CD4-positive, alpha-beta memory T cell (primary cell): ENCODE results near the gene SART1. TPM values are rescaled to one million over a fixed set of nuclear protein-coding genes. Genes with fewer than 3 reads are reported as not detected.

Experiments
- CTCF ChIA-PET: fragments of 350-600 bp; sonication (Branson Sonifier 250); formaldehyde crosslinking; loops from one replicate; lab custom pipeline; 2021; ENCODE audit warnings: inconsistent platforms; ENCODE audit not compliant: partially characterized antibody; lab: Charles Lee
- POLR2A ChIA-PET: fragments of 350-600 bp; sonication (Branson Sonifier 250); formaldehyde crosslinking; loops from one replicate; lab custom pipeline; 2021; ENCODE audit not compliant: partially characterized antibody; lab: Charles Lee
- DNase-seq, 5 donors: peaks; one replicate each; pipeline versions ENCODE4 v3.0.0 to v3.0.0-alpha.2; 2020 to 2022; ENCODE audit warnings: mixed read lengths in 1 of 5
- H3K27ac ChIP-seq: one replicate; pipeline ENCODE4 v1.7.0; 2013; ENCODE audit warnings: low read depth, low read length
- H3K27me3 ChIP-seq: 2 replicates; pipeline ENCODE4 v1.7.0; 2013; ENCODE audit warnings: mild to moderate bottlenecking, low read length, moderate library complexity; ENCODE audit not compliant: insufficient read depth
- H3K36me3 ChIP-seq: 2 replicates; pipeline ENCODE4 v1.7.0; 2013; ENCODE audit warnings: mild to moderate bottlenecking, low read length, moderate library complexity; ENCODE audit not compliant: insufficient read depth
- H3K4me1 ChIP-seq: 2 replicates; pipeline ENCODE4 v1.7.0; 2013; ENCODE audit warnings: mild to moderate bottlenecking, low read length, moderate library complexity; ENCODE audit not compliant: insufficient read depth
- H3K4me3 ChIP-seq, 2 donors: one replicate each; pipeline ENCODE4 v1.7.0; 2013; ENCODE audit warnings: low read length in 2 of 2, mild to moderate bottlenecking in 1 of 2
- H3K9me3 ChIP-seq, 2 donors: one replicate each; pipeline ENCODE4 v1.7.0; 2013; ENCODE audit warnings: low read length in 2 of 2, control low read depth in 1 of 2; ENCODE audit not compliant: control insufficient read depth in 1 of 2
- H3K27ac Mint-ChIP-seq, 7 donors: one replicate each; pipeline ENCODE4 v1.8.0; 2020 to 2021; ENCODE audit warnings: mixed read lengths in 7 of 7, mild to moderate bottlenecking in 6 of 7, inconsistent platforms in 3 of 7, moderate library complexity in 3 of 7
- H3K27me3 Mint-ChIP-seq, 2 donors: one replicate each; pipeline ENCODE4 v1.8.0; 2020 to 2021; ENCODE audit warnings: mixed read lengths in 2 of 2
- H3K36me3 Mint-ChIP-seq, 2 donors: one replicate each; pipeline ENCODE4 v1.8.0; 2020 to 2021; ENCODE audit warnings: mixed read lengths in 2 of 2, inconsistent platforms in 1 of 2, mild to moderate bottlenecking in 1 of 2
- H3K4me1 Mint-ChIP-seq, 4 donors: one replicate each; pipeline ENCODE4 v1.8.0; 2020 to 2021; ENCODE audit warnings: mixed read lengths in 4 of 4, mild to moderate bottlenecking in 1 of 4
- H3K4me3 Mint-ChIP-seq, 8 donors: one replicate each; pipeline ENCODE4 v1.8.0; 2020 to 2021; ENCODE audit warnings: mixed read lengths in 8 of 8, mild to moderate bottlenecking in 7 of 8, moderate library complexity in 6 of 8, inconsistent platforms in 3 of 8
- H3K9me3 Mint-ChIP-seq, 8 donors: one replicate each; pipeline ENCODE4 v1.8.0; 2020 to 2021; ENCODE audit warnings: mixed read lengths in 8 of 8, mild to moderate bottlenecking in 5 of 8, inconsistent platforms in 3 of 8, moderate library complexity in 1 of 8
- intact Hi-C: fragments of 100-400 bp; cut with micrococcal nuclease; formaldehyde crosslinking; loops from one replicate; pipeline ENCODE4 v1.15.1; 2023
- polyA plus RNA-seq, 2 donors: library from polyadenylated mRNA; unstranded; fragments of 300-500 nt; fragmentation: Illumina TruSeq; gene quantifications; one replicate each; pipeline ENCODE4 v1.2.3, GENCODE V29; 2021
- total RNA-seq, 2 experiments: library from RNA; stranded (reverse); gene quantifications; one replicate each; pipeline ENCODE4 v1.2.3, GENCODE V29; 2021

SART1 gene
- total and polyA plus RNA-seq, 4 experiments from 2014 or later = 11.5 to 90.6 (median 67.2) TPM

GRCh38 chr11:65920372-65920802 lies 41.1 kb upstream of the SART1 start:
- Histone ChIP-seq H3K4me3 (peak overlapping the region; percentile 76 to 89), H3K27me3 (no peaks in the 10 kb centered on the region), H3K4me1 (peaks cover 52% of the 10 kb centered on the region), H3K9me3 (no peaks in the 10 kb centered on the region), H3K27ac (peak overlapping the region; percentile 83), H3K36me3 (peaks cover 12% of the 10 kb centered on the region)
- CTCF ChIA-PET = interaction anchor here (2.5 to 3.5 kb wide), 2 partner anchors 32 to 36 kb away, joined by 9 to 18 read pairs; partner anchors contain the start of gene FIBP
- Mint-ChIP-seq H3K4me3 (peak overlapping the region; percentile 88 to 95 (median 92)), H3K4me1 (peaks cover 13 to 53% (median 30%) of the 10 kb centered on the region in 4 donors), H3K27ac (peak overlapping the region in 5 of 7 donors; percentile 60 to 94 (median 93)), H3K9me3 (peaks cover 0 to 4% (median 0%) of the 10 kb centered on the region in 8 donors), H3K27me3 (no peaks in the 10 kb centered on the region), H3K36me3 (peaks cover 15 to 31% of the 10 kb centered on the region in 2 donors)
- intact Hi-C loops = no loop called here
- POLR2A ChIA-PET = interaction anchor here (1.0 to 14.1 kb wide), 9 partner anchors 8 to 61 kb away, joined by 3 to 320 read pairs (median 20); partner anchors contain the start of genes CCDC85B, CFL1, FIBP and FOSL1
- no peak for DNase-seq

DNA sequence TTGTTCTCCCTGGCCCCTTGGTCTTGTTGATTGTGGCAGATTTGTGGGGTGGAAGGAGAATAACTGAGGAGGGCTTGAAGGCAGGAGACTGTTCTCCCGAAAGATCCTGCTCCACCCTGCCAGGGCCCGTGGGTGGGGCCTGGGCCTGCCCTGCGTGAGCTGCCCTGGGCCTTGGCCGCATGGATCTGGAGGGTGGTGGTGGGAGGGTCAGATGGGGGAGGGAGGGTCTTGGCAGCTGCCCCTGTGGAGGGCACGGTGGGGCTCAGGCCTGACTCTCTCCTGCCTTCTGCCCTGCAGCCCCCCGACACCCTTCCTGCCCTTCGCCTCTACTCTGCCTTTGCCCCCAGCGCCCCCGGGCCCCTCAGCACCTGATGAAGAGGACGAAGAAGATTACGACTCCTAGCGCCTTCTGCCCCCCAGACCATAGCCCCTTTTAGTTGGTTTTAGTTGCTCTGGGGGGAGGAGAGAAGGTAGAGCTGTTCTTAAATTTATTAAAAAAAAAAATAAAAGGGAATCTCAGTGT lies 40.4 kb upstream of the SART1 start:
- Histone ChIP-seq H3K9me3 (no peaks in the 10 kb centered on the region), H3K4me3 (peak overlapping the region in 1 of 2 donors; percentile 89), H3K4me1 (peaks cover 48% of the 10 kb centered on the region), H3K27ac (peak overlapping the region; percentile 83), H3K36me3 (peaks cover 12% of the 10 kb centered on the region), H3K27me3 (no peaks in the 10 kb centered on the region)
- H3K9me3 Mint-ChIP-seq = peaks cover 0 to 4% (median 0%) of the 10 kb centered on the region in 8 donors
- intact Hi-C loops = no loop called here
- H3K4me1 Mint-ChIP-seq = peaks cover 12 to 47% (median 31%) of the 10 kb centered on the region in 4 donors
- H3K36me3 Mint-ChIP-seq = peaks cover 15 to 31% of the 10 kb centered on the region in 2 donors
- H3K4me3 Mint-ChIP-seq = peak overlapping the region; percentile 68 to 95 (median 92)
- ChIA-PET POLR2A (interaction anchor here (2.5 to 14.1 kb wide), 6 partner anchors 8 to 61 kb away, joined by 7 to 320 read pairs (median 38); partner anchors contain the start of genes CCDC85B, CFL1, FIBP and FOSL1), CTCF (interaction anchor here (0.7 to 3.5 kb wide), 3 partner anchors 12 to 36 kb away, joined by 3 to 18 read pairs (median 9); partner anchors contain the start of gene FIBP)
- no peak for DNase-seq
- no peaks in the 10 kb centered on the region for H3K27me3 Mint-ChIP-seq
- peak overlapping the region in 1 of 7 donors; percentile 56 for H3K27ac Mint-ChIP-seq

DNA sequence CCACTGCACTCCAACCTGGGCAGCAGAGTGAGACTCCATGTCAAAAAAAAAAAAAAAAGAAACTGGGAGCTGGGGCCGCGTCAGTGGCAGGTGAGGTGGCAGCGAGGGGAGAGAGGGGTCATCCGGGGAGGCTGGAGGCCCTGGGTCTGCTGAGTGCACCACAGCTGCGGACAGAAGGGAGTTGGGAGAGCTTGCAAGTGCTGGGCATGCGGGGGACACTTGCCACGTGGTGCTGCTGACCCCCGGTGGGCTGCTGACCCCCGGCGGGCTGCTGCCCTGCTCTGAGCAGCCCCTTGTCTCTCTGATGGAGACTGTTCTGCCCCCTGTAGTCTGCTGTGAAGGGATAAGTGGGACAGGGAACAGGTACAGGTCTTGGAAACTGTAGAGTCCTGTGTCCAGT lies 39.7 kb upstream of the SART1 start:
- peaks cover 12% of the 10 kb centered on the region for H3K36me3 ChIP-seq
- no peaks in the 10 kb centered on the region for H3K27me3 ChIP-seq
- H3K9me3 Mint-ChIP-seq = peaks cover 0 to 4% (median 0%) of the 10 kb centered on the region in 8 donors
- peaks cover 9 to 42% (median 25%) of the 10 kb centered on the region in 4 donors for H3K4me1 Mint-ChIP-seq
- no peaks in the 10 kb centered on the region for H3K9me3 ChIP-seq
- ChIA-PET CTCF (interaction anchor here (0.7 to 3.5 kb wide), 3 partner anchors 11 to 37 kb away, joined by 3 to 18 read pairs (median 9); partner anchors contain the start of gene FIBP), POLR2A (interaction anchor here (0.7 to 14.1 kb wide), 6 partner anchors 22 to 346 kb away, joined by 3 to 320 read pairs (median 23); partner anchors contain the start of genes CCDC85B, CFL1, EHBP1L1 and FIBP)
- H3K4me3 Mint-ChIP-seq = peak overlapping the region in 5 of 8 donors; percentile 9 to 56 (median 46)
- DNase-seq = no peak
- peaks cover 40% of the 10 kb centered on the region for H3K4me1 ChIP-seq
- H3K27ac ChIP-seq = no peak overlapping the region
- peaks cover 15 to 28% of the 10 kb centered on the region in 2 donors for H3K36me3 Mint-ChIP-seq
- H3K27ac Mint-ChIP-seq = peak overlapping the region in 4 of 7 donors; percentile 0 to 48 (median 30)
- intact Hi-C loops = no loop called here
- no peaks in the 10 kb centered on the region for H3K27me3 Mint-ChIP-seq
- H3K4me3 ChIP-seq = no peak overlapping the region

GRCh38 chr11:65922565-65922964 lies 39.0 kb upstream of the SART1 start:
- no peaks in the 10 kb centered on the region for H3K27me3 Mint-ChIP-seq
- peak overlapping the region in 7 of 8 donors; percentile 9 to 54 (median 24) for H3K4me3 Mint-ChIP-seq
- H3K4me1 ChIP-seq = peaks cover 40% of the 10 kb centered on the region
- CTCF ChIA-PET = interaction anchor here (1.0 to 3.5 kb wide), 3 partner anchors 34 to 63 kb away, joined by 4 to 18 read pairs (median 6); partner anchors contain the start of genes FIBP and MUS81
- H3K27me3 ChIP-seq = no peaks in the 10 kb centered on the region
- H3K27ac ChIP-seq = no peak overlapping the region
- POLR2A ChIA-PET = interaction anchor here (0.7 to 14.1 kb wide), 4 partner anchors 22 to 347 kb away, joined by 3 to 320 read pairs (median 6); partner anchors contain the start of genes CCDC85B, EHBP1L1, FIBP and FOSL1
- peaks cover 9 to 42% (median 26%) of the 10 kb centered on the region in 4 donors for H3K4me1 Mint-ChIP-seq
- intact Hi-C loops = no loop called here
- no peaks in the 10 kb centered on the region for H3K9me3 ChIP-seq
- no peak overlapping the region for H3K4me3 ChIP-seq
- H3K9me3 Mint-ChIP-seq = peaks cover 0 to 4% (median 0%) of the 10 kb centered on the region in 8 donors
- H3K36me3 Mint-ChIP-seq = peaks cover 15 to 28% of the 10 kb centered on the region in 2 donors
- H3K36me3 ChIP-seq = peaks cover 12% of the 10 kb centered on the region
- peak overlapping the region in 4 of 7 donors; percentile 11 to 56 (median 30) for H3K27ac Mint-ChIP-seq
- no peak for DNase-seq

- Mint-ChIP-seq H3K27ac (peak overlapping the region in 3 of 7 donors; percentile 13 to 57 (median 31)), H3K36me3 (peaks cover 15% of the 10 kb centered on the region in 2 donors), H3K27me3 (no peaks in the 10 kb centered on the region), H3K4me3 (no peak overlapping the region), H3K4me1 (peaks cover 21 to 44% (median 31%) of the 10 kb centered on the region in 4 donors), H3K9me3 (peaks cover 0 to 4% (median 0%) of the 10 kb centered on the region in 8 donors)
- Histone ChIP-seq H3K27ac (no peak overlapping the region), H3K4me1 (peaks cover 45% of the 10 kb centered on the region), H3K4me3 (no peak overlapping the region), H3K9me3 (no peaks in the 10 kb centered on the region), H3K36me3 (peaks cover 12% of the 10 kb centered on the region), H3K27me3 (no peaks in the 10 kb centered on the region)
- intact Hi-C loops = no loop called here
- ChIA-PET CTCF (no interaction called here), POLR2A (interaction anchor here (0.9 to 14.1 kb wide), 2 partner anchors 24 to 36 kb away, joined by 3 to 320 read pairs; partner anchors contain the start of genes CCDC85B and FIBP)
- DNase-seq = no peak
Measured at GRCh38 chr11:65925397-65925796, 36.1 kb upstream of the SART1 start.

DNA sequence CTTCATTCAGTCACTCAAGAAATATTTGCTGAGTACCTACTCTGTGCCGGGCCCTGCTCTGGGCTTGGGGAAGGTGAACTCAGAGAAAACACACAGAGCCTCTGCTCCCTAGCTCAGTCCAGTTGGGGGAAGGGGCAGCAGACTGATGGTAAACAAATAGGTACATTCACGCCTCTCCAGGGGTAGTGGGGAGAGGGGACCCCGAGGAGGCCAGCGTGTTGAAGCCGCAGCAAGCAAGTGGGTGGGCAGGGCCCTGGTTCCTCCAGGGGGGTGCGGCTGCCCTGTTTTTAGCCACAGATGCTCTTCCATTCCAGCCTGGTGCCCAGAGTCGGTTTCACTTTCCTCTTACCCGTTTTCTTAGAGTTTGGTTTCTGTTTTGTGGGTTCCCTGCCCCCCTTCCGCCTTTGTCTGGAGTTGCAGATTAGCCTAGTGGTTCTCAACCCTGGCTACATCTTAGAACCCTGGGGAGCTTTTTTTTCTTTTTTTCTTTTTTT lies 33.6 kb upstream of the SART1 start:
- peaks cover 1% of the 10 kb centered on the region for H3K36me3 ChIP-seq
- DNase-seq = peak; percentile 77 to 91 (median 79)
- Mint-ChIP-seq H3K27ac (peak overlapping the region; percentile 84 to 98 (median 95)), H3K36me3 (peaks cover 4 to 5% of the 10 kb centered on the region in 2 donors), H3K4me3 (peak overlapping the region; percentile 73 to 90 (median 82)), H3K4me1 (peaks cover 18 to 34% (median 25%) of the 10 kb centered on the region in 4 donors), H3K9me3 (no peaks in the 10 kb centered on the region), H3K27me3 (no peaks in the 10 kb centered on the region)
- peaks cover 24% of the 10 kb centered on the region for H3K4me1 ChIP-seq
- H3K27me3 ChIP-seq = no peaks in the 10 kb centered on the region
- ChIA-PET POLR2A (interaction anchor here (0.6 to 14.1 kb wide), 14 partner anchors 9 to 334 kb away, joined by 3 to 320 read pairs (median 5); partner anchors contain the start of genes BANF1, C11orf68, CCDC85B and DRAP1), CTCF (interaction anchor here (0.9 to 2.9 kb wide), 7 partner anchors 31 to 95 kb away, joined by 3 to 21 read pairs (median 7); partner anchors contain the start of genes CCDC85B and FIBP)
- intact Hi-C loops = loop anchor here (1.0 to 2.0 kb wide), 5 partner anchors 9 to 75 kb away; partner anchors contain the start of genes BANF1, C11orf68, CCDC85B and DRAP1
- H3K4me3 ChIP-seq = peak overlapping the region; percentile 30 to 66
- peak overlapping the region; percentile 72 for H3K27ac ChIP-seq
- no peaks in the 10 kb centered on the region for H3K9me3 ChIP-seq
